Thymus (tissue), 11 donors: ENCODE data around the gene INTU. TPM values are rescaled to one million over a fixed set of nuclear protein-coding genes. Genes with fewer than 3 reads are reported as not detected.

Experiments used
- DNase-seq, 9 donors: peaks; one replicate each; pipeline ENCODE4 v3.0.0-alpha.2; 2013; ENCODE audit warnings: low spot score in 9 of 9, low read depth in 6 of 9, missing footprints in 1 of 9
- H3K27ac ChIP-seq, 2 donors: one replicate each; pipeline ENCODE4 v1.5.1; 2013; ENCODE audit warnings: control low read depth in 1 of 2, low read depth in 1 of 2, low read length in 1 of 2, mild to moderate bottlenecking in 1 of 2, moderate library complexity in 1 of 2
- H3K27me3 ChIP-seq, 2 donors: one replicate each; pipeline ENCODE4 v1.5.1; 2013; ENCODE audit warnings: low read length in 1 of 2; ENCODE audit not compliant: control insufficient read depth in 2 of 2, insufficient read depth in 1 of 2
- H3K36me3 ChIP-seq, 2 donors: one replicate each; pipeline ENCODE4 v1.5.1; 2013; ENCODE audit warnings: low read length in 1 of 2, mild to moderate bottlenecking in 1 of 2, moderate library complexity in 1 of 2; ENCODE audit not compliant: control insufficient read depth in 2 of 2, insufficient read depth in 2 of 2
- H3K4me1 ChIP-seq, 2 donors: one replicate each; pipeline ENCODE4 v1.5.1; 2013; ENCODE audit warnings: low read length in 2 of 2; ENCODE audit not compliant: control insufficient read depth in 2 of 2, insufficient read depth in 2 of 2
- H3K4me3 ChIP-seq, 2 donors: one replicate each; pipeline ENCODE4 v1.5.1; 2013; ENCODE audit warnings: low read length in 2 of 2, control low read depth in 1 of 2, mild to moderate bottlenecking in 1 of 2
- H3K9me3 ChIP-seq, 2 donors: one replicate each; pipeline ENCODE4 v1.5.1; 2013; ENCODE audit warnings: low read length in 1 of 2, mild to moderate bottlenecking in 1 of 2; ENCODE audit not compliant: control insufficient read depth in 2 of 2, insufficient read depth in 1 of 2
- WGBS: extraction: QIAGEN DNeasy Blood & Tissue Kit; methylation state at CpG from one replicate; pipeline ENCODE4 v1.1.7; 2013; 5-methylcytosine and 5-hydroxymethylcytosine counted together
- polyA plus RNA-seq: library from polyadenylated mRNA; stranded (reverse); fragments of 200-250 nt; gene quantifications from one replicate; pipeline ENCODE4 v1.2.3, GENCODE V29; 2013
- total RNA-seq: library from RNA; stranded (reverse); fragments of 120-200 nt; gene quantifications from one replicate; pipeline ENCODE4 v1.2.4, GENCODE V29; 2013
- donor health status: healthy.

The INTU gene
- total and polyA plus RNA-seq, 2 donors: 2.4 TPM

DNA sequence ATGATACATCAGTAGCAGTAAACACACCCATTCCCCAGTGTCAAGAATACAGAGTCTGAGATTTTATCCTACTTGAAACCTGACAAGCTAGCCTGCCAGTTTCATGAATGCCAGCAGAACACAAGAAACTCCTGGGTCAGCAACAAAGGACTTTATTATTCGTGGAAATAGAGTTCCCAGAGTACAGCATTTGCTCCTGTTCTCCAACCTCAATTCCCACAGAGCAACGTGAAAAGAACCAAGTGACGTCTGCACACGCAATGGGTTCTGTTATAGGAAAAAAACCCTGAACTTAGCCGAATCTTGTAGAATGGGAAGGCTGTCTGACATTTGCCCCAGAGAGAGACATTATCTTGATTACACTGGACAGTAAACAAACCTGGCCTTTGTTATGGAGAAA is 23.3 kb upstream of the INTU start:
- Histone ChIP-seq H3K4me1 (no peaks in the 10 kb centered on the region), H3K27ac (no peak overlapping the region), H3K9me3 (no peaks in the 10 kb centered on the region), H3K4me3 (no peak overlapping the region), H3K27me3 (peaks cover 0 to 3% of the 10 kb centered on the region in 2 donors), H3K36me3 (no peaks in the 10 kb centered on the region)
- WGBS: 88% methylated on average over 5 of the region's 5 CpGs
- DNase-seq: no peak

DNA sequence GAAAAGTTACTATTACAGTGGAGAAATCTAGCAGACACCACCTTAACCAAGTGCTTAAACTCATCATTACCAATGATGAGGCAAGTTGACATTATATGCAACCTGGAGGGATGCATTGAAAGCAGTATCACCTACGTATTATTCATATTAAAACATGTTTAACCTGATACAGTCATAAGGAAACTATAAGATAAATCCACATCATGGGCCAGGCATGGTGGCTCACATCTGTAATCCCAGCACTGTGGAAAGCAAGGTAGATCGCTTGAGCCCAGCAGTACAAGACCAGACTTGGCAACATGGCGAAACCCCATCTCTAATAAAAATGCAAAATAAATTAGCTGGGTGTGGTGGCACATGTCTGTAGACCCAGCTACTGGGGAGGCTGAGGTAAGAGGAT is 22.3 kb upstream of the INTU start:
- DNase-seq: no peak
- no peaks in the 10 kb centered on the region for H3K9me3 ChIP-seq
- peaks cover 0 to 2% of the 10 kb centered on the region in 2 donors for H3K27me3 ChIP-seq
- H3K36me3 ChIP-seq: no peaks in the 10 kb centered on the region
- H3K27ac ChIP-seq: no peak overlapping the region
- no peak overlapping the region for H3K4me3 ChIP-seq
- WGBS: 95% methylated on average over 3 of the region's 3 CpGs
- H3K4me1 ChIP-seq: no peaks in the 10 kb centered on the region

DNA sequence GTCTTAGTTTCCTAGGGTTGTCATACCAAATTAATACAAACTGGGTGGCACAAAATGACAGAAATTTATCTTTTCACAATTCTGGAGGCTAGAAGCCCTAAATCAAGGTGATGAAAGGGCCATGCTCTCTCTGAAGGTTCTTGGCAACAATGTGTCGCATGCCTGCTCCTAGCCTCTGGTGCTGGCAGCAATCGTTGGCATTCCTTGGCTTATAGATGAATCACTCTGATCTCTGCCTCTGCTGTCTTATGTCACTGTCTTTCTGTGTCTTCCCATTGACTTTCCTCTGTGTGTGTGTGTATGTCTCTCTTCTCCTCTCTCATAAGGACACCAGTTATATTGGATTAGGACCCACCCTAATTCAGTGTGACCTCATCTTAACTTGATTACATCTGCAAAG is 15.9 kb upstream of the INTU start:
- H3K4me1 ChIP-seq: no peaks in the 10 kb centered on the region
- no peaks in the 10 kb centered on the region for H3K9me3 ChIP-seq
- H3K36me3 ChIP-seq: no peaks in the 10 kb centered on the region
- H3K27ac ChIP-seq: no peak overlapping the region
- 79% methylated on average over 2 of the region's 2 CpGs for WGBS
- DNase-seq: no peak
- H3K27me3 ChIP-seq: peaks cover 2 to 10% of the 10 kb centered on the region in 2 donors
- H3K4me3 ChIP-seq: no peak overlapping the region

DNA sequence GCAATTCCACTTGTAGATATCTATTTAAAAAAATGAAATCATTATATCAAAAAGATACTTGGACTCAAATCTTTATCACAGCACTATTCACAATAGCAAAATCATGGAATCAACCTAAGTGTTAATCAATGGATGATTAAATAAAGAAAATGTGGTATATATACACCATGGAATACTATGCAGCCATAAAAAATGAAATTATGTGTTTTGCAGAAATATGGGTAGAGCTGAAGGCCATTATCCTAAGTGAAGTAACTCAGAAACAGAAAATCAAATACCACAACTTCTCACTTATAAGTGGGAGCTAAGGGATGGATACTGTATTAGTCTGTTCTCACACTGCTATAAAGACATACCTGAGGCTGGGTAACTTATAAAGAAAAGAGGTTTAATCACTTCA is 14.3 kb upstream of the INTU start:
- no peak overlapping the region for H3K27ac ChIP-seq
- H3K27me3 ChIP-seq: peaks cover 14 to 25% of the 10 kb centered on the region in 2 donors
- no peaks in the 10 kb centered on the region for H3K36me3 ChIP-seq
- H3K9me3 ChIP-seq: no peaks in the 10 kb centered on the region
- no peak for DNase-seq
- peaks cover 0 to 7% of the 10 kb centered on the region in 2 donors for H3K4me1 ChIP-seq
- no peak overlapping the region for H3K4me3 ChIP-seq

DNA sequence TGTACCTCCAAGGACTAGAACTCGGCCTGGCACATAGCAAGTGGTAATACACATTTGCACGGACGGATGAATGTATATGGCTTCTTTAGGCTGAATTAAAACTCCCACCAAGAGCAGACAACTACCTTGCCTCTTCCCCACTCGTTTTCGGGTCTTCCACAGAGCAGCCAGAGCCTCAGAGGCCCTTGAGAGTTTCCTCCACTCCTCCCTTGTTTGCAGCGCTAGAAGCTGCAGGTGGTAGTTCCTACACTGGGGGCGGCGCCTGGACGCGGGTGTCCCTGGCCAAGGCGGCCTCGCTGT is 10.2 kb upstream of the INTU start:
- Histone ChIP-seq H3K36me3 (no peaks in the 10 kb centered on the region), H3K4me1 (peaks cover 0 to 10% of the 10 kb centered on the region in 2 donors), H3K4me3 (peak overlapping the region in 1 of 2 donors; percentile 24), H3K27me3 (peaks cover 20 to 55% of the 10 kb centered on the region in 2 donors), H3K9me3 (no peaks in the 10 kb centered on the region), H3K27ac (no peak overlapping the region)
- no peak for DNase-seq
- WGBS: 18% methylated on average over 12 of the region's 12 CpGs

DNA sequence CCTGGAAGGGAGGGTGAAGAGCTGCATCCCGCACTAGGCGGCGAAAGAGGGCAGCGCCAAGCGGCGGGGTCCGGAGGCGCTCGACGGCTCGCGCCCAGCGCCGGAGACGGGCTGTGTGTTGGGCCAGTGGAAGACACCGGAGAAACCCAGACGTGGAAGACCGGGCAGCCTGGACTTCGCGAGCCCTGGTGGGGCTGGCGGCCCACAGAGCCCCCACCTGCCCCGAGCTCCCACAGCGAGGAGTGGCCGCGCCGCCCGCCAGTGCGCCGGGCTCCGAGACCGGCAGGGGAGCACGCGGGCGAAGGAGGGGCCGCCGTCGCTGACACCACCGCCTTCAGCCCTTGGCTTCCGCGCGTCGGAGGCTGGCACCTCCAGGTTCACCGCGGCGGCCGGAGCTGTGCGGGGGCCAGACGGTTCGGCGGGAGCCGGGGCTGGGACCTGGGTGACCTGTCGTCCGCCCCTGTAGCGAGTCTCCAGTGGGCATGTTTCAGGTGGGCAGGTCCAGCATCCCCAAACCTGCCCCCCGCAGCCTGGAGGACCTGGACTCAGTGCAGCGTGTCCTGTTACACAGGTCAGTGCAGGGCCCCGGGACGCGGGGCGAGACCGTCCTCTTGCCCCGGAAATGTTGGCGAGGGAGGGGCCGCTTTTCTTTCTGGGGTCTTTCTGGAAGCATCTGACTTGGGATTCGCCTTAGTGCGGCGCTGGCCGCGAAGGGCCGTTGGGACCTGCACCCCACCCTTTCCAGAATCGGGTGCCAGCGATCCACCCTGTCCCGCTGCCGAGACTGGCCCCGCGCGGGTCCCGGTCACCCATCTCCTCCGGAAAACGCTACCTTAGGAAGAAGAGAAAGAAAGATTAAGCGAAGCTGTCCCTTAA is 9.6 kb upstream of the INTU start:
- WGBS: 2% methylated on average over 81 of the region's 81 CpGs
- Histone ChIP-seq H3K36me3 (no peaks in the 10 kb centered on the region), H3K9me3 (no peaks in the 10 kb centered on the region), H3K27ac (no peak overlapping the region), H3K27me3 (peaks cover 20 to 55% of the 10 kb centered on the region in 2 donors), H3K4me3 (peak overlapping the region; percentile 24 to 27), H3K4me1 (peaks cover 0 to 10% of the 10 kb centered on the region in 2 donors)
- peak in 1 of 9 donors; percentile 19 for DNase-seq

DNA sequence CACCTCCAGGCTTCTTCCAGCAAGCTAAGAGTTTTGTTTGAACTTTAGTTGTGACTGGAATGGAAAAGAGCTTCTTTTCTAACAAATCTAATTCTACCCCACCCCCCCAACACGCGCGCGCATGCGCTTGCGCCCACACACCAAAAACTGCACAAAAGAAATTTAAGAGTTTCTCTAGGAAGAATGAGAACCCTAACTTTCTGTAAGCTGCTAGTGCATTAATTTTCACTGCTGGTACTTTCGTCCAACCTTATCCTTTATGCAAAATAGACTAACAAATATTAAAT is 9.0 kb upstream of the INTU start:
- 17% methylated on average over 7 of the region's 7 CpGs for WGBS
- no peaks in the 10 kb centered on the region for H3K9me3 ChIP-seq
- H3K4me1 ChIP-seq: peaks cover 0 to 10% of the 10 kb centered on the region in 2 donors
- peak in 1 of 9 donors; percentile 21 for DNase-seq
- H3K27ac ChIP-seq: no peak overlapping the region
- H3K36me3 ChIP-seq: no peaks in the 10 kb centered on the region
- peak overlapping the region; percentile 24 to 27 for H3K4me3 ChIP-seq
- H3K27me3 ChIP-seq: peaks cover 20 to 54% of the 10 kb centered on the region in 2 donors

DNA sequence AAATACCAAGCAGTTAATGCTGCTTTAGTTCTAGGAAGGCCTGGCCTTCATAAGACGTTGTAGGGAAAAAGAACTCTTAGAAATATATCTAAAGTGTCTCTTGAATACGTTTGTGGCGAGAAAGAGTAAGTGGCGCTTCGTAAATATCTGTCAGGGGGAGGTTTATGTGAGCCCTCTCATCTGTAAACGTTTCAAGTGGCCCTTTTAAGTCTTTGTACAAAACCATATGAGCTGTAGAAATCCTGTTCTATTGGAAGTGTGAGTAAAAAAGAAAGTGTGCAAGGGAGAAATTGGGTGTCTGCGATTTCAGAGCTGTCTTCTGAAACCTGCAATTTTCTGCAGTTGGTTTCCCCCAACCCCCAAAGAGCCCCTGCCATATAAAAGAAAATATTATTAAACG is 8.6 kb upstream of the INTU start:
- no peak overlapping the region for H3K27ac ChIP-seq
- H3K9me3 ChIP-seq: no peaks in the 10 kb centered on the region
- H3K27me3 ChIP-seq: peaks cover 20 to 51% of the 10 kb centered on the region in 2 donors
- no peak for DNase-seq
- H3K4me3 ChIP-seq: no peak overlapping the region
- peaks cover 0 to 10% of the 10 kb centered on the region in 2 donors for H3K4me1 ChIP-seq
- 74% methylated on average over 8 of the region's 8 CpGs for WGBS
- no peaks in the 10 kb centered on the region for H3K36me3 ChIP-seq

DNA sequence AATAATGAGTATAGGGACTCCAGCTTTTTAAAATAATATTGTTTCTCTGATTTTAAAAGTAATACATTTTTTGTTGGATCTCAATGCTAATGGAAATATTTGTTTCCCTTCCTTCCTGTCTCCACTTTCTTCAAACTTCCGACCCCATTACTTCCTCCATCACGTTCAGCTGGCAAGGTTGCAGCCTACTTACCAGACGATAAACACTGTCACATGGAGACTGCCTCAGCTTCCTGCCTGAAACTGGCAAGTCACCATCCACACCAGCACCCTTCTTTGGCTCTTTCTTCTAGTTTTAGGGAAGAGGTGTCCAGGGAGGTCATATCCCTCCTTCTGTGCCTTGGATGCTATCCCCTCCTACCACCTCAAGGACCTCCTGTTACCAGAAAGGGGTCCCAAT is 3.4 kb upstream of the INTU start:
- H3K36me3 ChIP-seq: no peaks in the 10 kb centered on the region
- H3K4me1 ChIP-seq: peaks cover 0 to 4% of the 10 kb centered on the region in 2 donors
- no peak overlapping the region for H3K27ac ChIP-seq
- no peak overlapping the region for H3K4me3 ChIP-seq
- DNase-seq: no peak
- H3K9me3 ChIP-seq: no peaks in the 10 kb centered on the region
- peaks cover 3 to 31% of the 10 kb centered on the region in 2 donors for H3K27me3 ChIP-seq
- 24% methylated on average over 3 of the region's 3 CpGs for WGBS
